ENCODE results near the gene AATK.

- TF ChIP-seq EZH2 (IDR thresholded peaks at IDR 0.05; ENCODE audit: insufficient read depth, poor library complexity, severe bottlenecking) (no peak), EZH2phosphoT487 (IDR thresholded peaks at IDR 0.05; ENCODE audit: insufficient read depth, low read depth) (no peak)
These were observed 36.3 kb upstream of the AATK start for GRCh38 chr17:81202318-81202717.
